Gastrocnemius medialis (tissue), 4 donors: ENCODE data around the gene RANBP3L.

Experiments
- CTCF ChIP-seq, 5 experiments: fragments of 450-650 bp in 3 of 5; fragments of 200-600 bp in 2 of 5; sonication (generic) in 2 of 5; IDR thresholded peaks in 4 of 5; conservative IDR thresholded peaks in 1 of 5; 1 replicate in 4 of 5; 2 replicates in 1 of 5; pipeline ENCODE4 v1.5.1; 2016 to 2019; ENCODE audit warnings: antibody characterized with exemption in 5 of 5, mild to moderate bottlenecking in 3 of 5, moderate library complexity in 3 of 5
- POLR2A ChIP-seq, 2 donors: fragments of 450-650 bp; IDR thresholded peaks; one replicate each; pipeline ENCODE4 v1.6.1; 2017; ENCODE audit warnings: antibody characterized with exemption in 2 of 2, mild to moderate bottlenecking in 2 of 2, moderate library complexity in 2 of 2

DNA sequence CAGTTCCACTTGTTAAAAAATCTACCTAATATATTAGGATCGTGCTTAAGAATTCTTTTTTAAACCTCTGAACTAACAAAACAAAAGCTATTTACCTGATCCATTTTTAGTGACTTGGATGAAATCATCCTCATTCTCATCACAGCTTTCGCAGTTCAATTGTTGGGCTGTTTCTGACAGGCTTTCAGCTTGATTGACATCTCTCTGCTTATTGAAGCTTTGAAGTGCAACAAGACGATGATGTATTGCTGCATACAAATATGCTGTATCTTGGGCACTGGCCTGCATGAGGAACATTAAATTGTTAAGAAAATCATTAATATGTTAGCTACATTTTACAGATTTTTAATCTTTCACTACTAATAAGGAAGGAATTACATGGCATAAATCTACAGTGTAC, 50.5 kb downstream of the RANBP3L start:
- TF ChIP-seq CTCF (IDR thresholded peaks at IDR 0.05 in 4 of 5, conservative IDR thresholded peaks at IDR 0.05 in 1 of 5), result no peak
- no peak for TF ChIP-seq POLR2A (IDR thresholded peaks at IDR 0.05)
